C4-2B (cell line): ENCODE data around the gene CFAP46.
"Not testable (repeated sequence)": the region's sequence is repeated elsewhere in the genome, so short reads cannot be mapped to it uniquely, and the experiment has no call there.

Source experiments
- H3K27ac ChIP-seq: fragments of 450-650 bp; 2 replicates; pipeline ENCODE4 v1.5.1; 2017
- CTCF ChIP-seq: fragments of 450-650 bp; conservative IDR thresholded peaks from 2 replicates; pipeline ENCODE4 v1.5.1; 2017; ENCODE audit warnings: mild to moderate bottlenecking
- ZFX ChIP-seq: fragments of 450-650 bp; IDR thresholded peaks from 2 replicates; pipeline ENCODE4 v1.6.1; 2017

Gene CFAP46

GRCh38 chr10:132827861-132828539 lies 114.4 kb downstream of the CFAP46 start:
- no peak overlapping the region for H3K27ac ChIP-seq
- no peak for TF ChIP-seq ZFX
- no peak for TF ChIP-seq CTCF

GRCh38 chr10:132827423-132827789 lies 115.0 kb downstream of the CFAP46 start:
- no peak overlapping the region for H3K27ac ChIP-seq
- TF ChIP-seq ZFX (no peak), CTCF (no peak)

- TF ChIP-seq CTCF = no peak
- no peak for TF ChIP-seq ZFX
- H3K27ac ChIP-seq = no peak overlapping the region
These were observed 115.6 kb downstream of the CFAP46 start for GRCh38 chr10:132826524-132827422.

- not testable (repeated sequence) for H3K27ac ChIP-seq
These were observed 116.4 kb downstream of the CFAP46 start for GRCh38 chr10:132825783-132826523.

- TF ChIP-seq CTCF = no peak
- TF ChIP-seq ZFX = no peak
- H3K27ac ChIP-seq = no peak overlapping the region
These were observed 122.3 kb downstream of the CFAP46 start for GRCh38 chr10:132820056-132820455.

- TF ChIP-seq ZFX (no peak), CTCF (no peak)
- H3K27ac ChIP-seq = no peak overlapping the region
These were observed 124.6 kb downstream of the CFAP46 start for GRCh38 chr10:132817701-132818211.

- H3K27ac ChIP-seq = no peak overlapping the region
- no peak for TF ChIP-seq CTCF
- TF ChIP-seq ZFX = no peak
These were observed 125.7 kb downstream of the CFAP46 start for GRCh38 chr10:132816718-132817117.
